SIG-M5 (cell line): ENCODE measurements around the gene TSPAN17.

Experiments used
- DNase-seq: peaks from one replicate; lab custom pipeline; 2025; lab: John Stamatoyannopoulos, UW

The TSPAN17 gene

GRCh38 chr5:176642675-176643490, 4.4 kb upstream of the TSPAN17 start:
- no peak for DNase-seq

GRCh38 chr5:176643491-176644219, 3.6 kb upstream of the TSPAN17 start:
- DNase-seq, result no peak

- DNase-seq, result no peak
Observed at GRCh38 chr5:176644294-176644693, 3.0 kb upstream of the TSPAN17 start.

GRCh38 chr5:176644878-176645670, 2.2 kb upstream of the TSPAN17 start:
- no peak for DNase-seq

DNA sequence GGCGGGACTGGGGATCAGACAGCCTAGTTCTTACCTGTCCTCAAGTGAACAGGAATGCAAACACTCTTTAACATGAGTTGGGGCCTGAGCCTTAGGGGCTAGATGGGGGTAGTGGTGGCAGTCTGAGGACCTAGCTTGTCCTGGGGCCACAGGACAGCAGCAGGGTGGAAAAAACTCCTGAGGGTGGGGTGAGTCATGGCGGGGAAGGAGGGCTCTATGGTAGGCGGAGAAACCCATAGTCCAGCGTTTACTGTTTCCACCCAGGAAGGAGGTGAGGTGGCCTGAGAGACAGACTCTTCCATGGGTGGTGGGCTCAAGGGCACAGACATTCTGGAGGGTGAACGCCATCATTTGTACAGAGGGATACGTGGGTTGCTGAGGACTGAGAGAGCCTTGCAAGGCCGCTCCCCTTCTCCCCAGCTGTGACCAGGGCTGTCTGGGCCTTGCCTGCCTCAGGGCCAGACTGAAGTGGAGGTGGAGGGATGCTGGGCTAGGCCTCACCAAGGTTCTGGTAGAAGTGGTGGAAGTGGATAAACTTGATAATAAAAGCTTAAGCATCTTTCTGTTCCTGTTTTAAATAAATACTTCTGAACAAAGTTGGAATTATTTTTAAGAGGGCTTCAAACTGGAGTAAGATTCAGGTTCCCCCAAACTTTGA, 1.1 kb upstream of the TSPAN17 start:
- no peak for DNase-seq

GRCh38 chr5:176646707-176647029, 616 bp upstream of the TSPAN17 start:
- DNase-seq, result no peak

DNA sequence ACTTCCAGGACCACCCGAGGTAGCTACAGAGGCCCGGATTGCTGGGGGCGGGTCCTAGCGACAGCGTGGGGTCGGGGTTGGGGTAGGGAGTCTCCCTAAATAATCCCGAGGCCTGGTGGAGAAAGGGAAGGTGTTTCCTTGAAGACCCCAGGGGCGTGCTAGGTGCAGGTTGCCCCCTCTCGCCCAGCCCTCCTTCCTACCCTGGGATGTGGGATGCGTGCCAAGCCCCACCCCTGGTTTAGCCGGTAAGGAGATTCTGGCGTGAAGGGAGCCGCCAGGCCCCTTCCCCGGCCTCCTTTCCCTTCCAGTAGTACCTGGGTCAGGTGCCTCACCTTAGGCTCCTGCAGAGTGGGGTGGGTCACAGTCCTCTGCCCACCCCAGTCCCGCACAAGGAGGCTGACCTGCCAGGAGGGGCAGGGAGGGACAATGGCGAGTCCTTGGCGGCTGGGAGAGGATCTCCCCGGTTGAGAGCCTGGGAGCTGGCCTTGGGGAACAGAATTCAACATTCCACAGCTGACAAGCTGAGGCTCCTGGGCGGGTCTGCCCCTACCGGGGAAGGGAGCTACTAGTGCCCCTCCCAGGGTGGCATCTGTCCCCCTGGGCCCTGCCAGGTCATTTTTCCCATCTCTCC, 674 bp downstream of the TSPAN17 start:
- no peak for DNase-seq

DNA sequence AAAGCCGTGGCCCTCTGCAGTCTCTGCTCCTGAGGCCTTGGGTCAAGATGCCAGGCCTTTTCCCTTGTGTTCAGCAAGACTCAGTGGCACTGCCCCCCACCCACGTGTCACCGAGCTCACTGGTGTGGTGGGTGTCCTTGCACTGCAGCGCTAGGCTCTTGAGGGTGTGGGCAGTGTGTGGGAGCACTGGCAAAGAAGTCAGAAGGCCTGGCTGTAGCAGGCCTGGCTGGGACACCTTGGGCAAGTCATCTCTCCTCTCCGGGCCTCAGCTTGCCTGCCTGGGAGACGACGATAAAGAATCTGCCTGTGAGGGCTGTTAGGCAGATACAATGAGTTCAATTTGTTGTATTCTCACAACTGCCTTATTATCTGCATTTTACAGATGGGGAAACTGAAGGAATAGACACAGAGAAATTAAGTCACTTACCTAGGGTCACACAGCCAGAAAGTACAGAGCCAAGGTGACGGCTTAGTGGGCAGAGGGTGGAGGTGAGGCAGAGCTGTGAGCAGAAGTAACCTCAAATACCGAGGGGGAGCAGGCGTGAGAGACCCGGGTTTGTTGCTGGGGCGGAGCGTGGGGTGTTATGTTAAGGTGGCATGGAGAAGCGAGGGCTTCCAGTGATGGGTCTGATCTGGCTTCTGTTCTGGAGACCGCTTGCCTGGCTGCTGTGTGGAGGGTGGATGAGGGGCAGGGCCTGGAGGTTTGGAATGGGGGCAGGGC, 1.4 kb downstream of the TSPAN17 start:
- no peak for DNase-seq

DNA sequence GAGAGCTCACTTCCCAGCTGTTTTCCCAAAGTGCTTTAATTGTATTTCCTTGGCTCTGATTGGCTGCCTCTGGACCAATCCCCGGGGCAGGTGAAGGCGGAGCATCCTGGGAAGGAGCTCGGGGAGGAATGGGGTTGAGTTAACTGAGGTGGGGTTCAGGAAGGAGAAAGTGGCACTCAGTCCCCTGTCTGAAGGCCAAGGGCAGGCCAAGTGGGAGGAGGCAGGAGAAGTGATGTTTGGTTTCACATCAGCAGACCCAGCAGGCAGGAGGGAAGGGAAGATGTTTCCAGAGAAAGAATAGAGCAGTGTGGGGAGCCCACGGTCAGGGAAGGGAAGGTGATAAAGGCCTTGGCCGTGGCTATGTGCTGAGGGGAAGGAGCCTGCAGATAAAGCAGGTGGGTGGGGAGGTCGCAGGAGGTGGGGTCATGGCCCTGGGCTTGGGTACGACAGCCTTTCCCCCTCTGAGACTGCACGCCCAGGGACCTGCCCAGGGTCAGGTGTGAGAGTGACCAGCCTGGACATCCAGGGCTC, 3.1 kb downstream of the TSPAN17 start:
- DNase-seq, result no peak

DNA sequence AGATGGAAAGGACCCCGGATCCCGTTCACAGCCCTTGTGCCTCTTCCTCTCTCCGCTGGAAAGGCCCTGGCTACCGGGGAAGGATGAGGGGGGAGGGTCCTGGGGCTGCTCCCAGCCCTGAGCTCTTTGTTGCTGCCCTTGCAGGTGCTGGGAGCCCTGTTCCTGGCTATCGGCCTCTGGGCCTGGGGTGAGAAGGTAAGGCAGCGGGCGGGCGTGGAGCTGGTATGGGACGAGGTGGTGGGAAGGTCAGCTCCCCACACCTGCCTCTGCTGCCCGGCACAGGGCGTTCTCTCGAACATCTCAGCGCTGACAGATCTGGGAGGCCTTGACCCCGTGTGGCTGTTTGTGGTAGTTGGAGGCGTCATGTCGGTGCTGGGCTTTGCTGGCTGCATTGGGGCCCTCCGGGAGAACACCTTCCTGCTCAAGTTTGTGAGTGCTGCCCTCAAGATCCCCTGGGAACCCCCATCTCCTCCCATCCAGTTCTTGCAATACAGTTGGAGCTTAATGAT, 4.2 kb downstream of the TSPAN17 start:
- DNase-seq, result no peak

- DNase-seq, result no peak
Observed at GRCh38 chr5:176652136-176652535, 4.9 kb downstream of the TSPAN17 start.

GRCh38 chr5:176653401-176654385, 6.4 kb downstream of the TSPAN17 start:
- DNase-seq, result no peak

GRCh38 chr5:176654856-176655255, 7.6 kb downstream of the TSPAN17 start:
- DNase-seq, result no peak

DNA sequence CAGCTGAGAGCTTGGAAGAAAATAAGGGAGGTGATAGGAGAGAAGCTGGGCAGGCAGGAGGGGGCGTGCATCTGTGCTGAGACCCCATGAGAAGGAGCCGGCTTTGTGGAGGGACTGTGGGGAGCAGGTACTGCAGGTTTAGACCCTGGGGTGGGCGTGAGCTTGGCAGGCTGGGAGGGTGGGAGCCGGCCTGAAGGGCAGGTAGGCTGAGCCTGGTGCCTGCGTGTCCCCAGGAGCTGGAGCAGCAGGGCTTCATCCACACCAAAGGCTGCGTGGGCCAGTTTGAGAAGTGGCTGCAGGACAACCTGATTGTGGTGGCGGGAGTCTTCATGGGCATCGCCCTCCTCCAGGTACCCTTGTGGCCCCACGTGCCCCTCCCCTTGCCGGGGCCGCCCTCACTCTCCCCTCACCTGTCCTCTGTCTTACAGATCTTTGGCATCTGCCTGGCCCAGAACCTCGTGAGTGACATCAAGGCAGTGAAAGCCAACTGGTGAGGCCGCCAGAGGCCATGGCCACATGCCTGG, 9.2 kb downstream of the TSPAN17 start:
- DNase-seq, result no peak

DNA sequence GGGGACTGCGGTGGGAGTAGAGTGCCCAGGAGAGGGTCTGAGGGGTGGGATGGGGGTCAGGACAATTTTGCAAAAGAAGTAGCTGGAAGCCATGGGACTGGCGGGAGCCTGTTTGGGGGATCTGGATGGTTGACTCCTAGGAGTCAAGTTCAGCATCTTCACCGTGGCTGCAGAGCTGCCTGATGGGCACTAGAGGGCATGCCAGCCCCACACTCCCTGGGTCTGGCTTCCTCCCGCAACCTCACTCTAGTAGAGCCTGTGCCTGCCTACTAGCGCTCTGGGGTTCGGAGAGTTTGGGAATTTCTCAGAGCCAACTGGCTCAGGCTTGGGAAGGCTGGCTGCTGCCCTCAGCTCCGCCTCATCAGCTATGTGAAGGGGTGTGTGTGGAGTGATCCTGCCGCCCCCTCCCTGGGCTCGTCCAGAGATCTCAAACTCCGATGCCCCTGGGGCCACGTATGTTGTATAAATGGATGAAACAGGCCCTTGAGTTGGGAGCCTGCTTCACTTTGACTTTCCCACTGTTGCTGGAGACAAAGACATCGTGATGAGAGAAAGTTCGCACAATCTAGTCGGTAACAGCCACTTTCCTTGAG, 10.8 kb downstream of the TSPAN17 start:
- DNase-seq, result no peak

GRCh38 chr5:176658817-176659511, 11.7 kb downstream of the TSPAN17 start:
- DNase-seq, result no peak

- DNase-seq, result no peak
Observed at GRCh38 chr5:176659512-176659839, 12.2 kb downstream of the TSPAN17 start.

DNA sequence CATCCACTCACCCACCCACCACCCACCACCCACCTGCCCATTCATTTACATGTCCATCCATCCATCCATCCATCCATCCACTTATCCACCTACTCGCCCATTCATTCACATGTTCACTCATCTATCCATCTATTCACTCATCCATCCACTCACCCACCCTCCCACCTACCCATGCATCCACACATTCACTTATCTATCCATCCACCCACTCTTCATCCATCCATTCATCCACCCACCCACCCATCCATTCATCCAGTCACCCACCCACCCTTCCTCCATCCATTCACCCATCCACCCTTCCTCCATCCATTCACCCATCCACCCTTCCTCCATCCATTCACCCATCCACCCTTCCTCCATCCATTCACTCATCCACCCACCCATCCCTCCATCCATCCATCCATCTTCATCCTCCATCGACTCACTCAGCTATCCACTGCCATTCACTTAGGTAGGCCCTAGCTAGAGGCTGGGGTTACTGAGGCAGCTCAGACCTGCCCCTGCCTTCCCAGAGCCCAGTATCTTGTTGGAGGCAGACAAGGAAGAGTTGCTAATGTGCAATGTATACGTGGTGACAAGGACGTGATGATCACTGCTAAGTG, 12.7 kb downstream of the TSPAN17 start:
- no peak for DNase-seq
